GM12801 (cell line): ENCODE results near the gene AKR1A1.

Experiments used
- CTCF ChIP-seq: IDR thresholded peaks from one replicate; pipeline ENCODE4 v1.5.1; 2011; ENCODE audit warnings: control low read depth; ENCODE audit not compliant: insufficient read length; ENCODE audit errors: extremely low read depth

AKR1A1 gene

GRCh38 chr1:45542591-45542990 lies 8.0 kb upstream of the AKR1A1 start:
- TF ChIP-seq CTCF: no peak

GRCh38 chr1:45543581-45544417 lies 6.8 kb upstream of the AKR1A1 start:
- TF ChIP-seq CTCF: no peak

GRCh38 chr1:45544530-45544929 lies 6.1 kb upstream of the AKR1A1 start:
- no peak for TF ChIP-seq CTCF

- TF ChIP-seq CTCF: no peak
Observed at GRCh38 chr1:45545019-45545493, 5.6 kb upstream of the AKR1A1 start.

GRCh38 chr1:45545553-45546310 lies 4.9 kb upstream of the AKR1A1 start:
- no peak for TF ChIP-seq CTCF

GRCh38 chr1:45551684-45552083 lies 1.1 kb downstream of the AKR1A1 start:
- no peak for TF ChIP-seq CTCF

- TF ChIP-seq CTCF: no peak
Observed at GRCh38 chr1:45552331-45552730, 1.7 kb downstream of the AKR1A1 start.
